NK-92 treated with Interleukin-12 subunit alpha and Interleukin-12 subunit beta, amount 100 ng/mL, for 24 hours (cell line): ENCODE data around the gene GCSH.

Experiments
- DNase-seq: peaks from one replicate; lab custom pipeline; 2025; lab: John Stamatoyannopoulos, UW

Gene GCSH

DNA sequence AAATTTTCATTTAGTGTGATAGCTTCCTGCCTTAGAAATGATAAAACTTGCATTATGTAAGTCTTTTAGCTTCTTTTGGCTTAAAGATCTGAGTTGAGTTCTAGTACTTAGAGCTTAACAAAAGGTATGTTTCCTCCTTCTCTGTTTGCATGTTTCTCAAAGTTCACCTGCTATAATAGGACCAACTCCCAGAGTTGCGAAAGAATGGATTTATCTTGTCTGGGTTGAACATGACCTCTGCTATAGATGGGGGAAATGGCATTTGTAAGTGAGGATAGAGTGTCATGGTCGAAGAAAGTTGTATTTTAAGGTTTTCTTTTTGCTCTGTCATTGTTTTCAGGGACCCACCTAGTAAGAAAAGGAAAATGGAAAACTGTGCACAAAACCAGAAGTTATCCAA, 53.4 kb downstream of the GCSH start:
- DNase-seq: no peak

- DNase-seq: no peak
Observed at GRCh38 chr16:81041696-81042095, 54.5 kb downstream of the GCSH start.

GRCh38 chr16:81040842-81041241, 55.4 kb downstream of the GCSH start:
- no peak for DNase-seq

DNA sequence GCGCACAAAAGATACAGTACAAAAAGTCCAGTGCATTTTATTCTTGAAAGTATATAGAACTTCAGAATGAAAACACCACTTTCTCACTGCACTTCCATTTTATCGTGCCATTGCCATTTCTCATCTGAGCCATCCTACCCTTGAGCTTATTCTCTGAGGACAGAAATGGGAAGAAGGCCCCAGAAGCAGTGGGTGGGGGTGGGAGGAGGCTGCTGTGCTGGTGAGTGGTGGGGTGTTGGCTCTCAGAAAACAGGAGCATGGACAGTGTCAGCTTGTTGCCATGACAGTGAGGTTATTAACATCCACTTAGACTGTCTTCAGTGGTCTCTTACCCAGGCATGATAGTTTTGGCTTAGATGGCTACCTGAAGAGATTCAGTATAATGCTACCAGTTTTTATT, 56.1 kb downstream of the GCSH start:
- no peak for DNase-seq

- DNase-seq: no peak
Observed at GRCh38 chr16:81036751-81037350, 59.3 kb downstream of the GCSH start.

DNA sequence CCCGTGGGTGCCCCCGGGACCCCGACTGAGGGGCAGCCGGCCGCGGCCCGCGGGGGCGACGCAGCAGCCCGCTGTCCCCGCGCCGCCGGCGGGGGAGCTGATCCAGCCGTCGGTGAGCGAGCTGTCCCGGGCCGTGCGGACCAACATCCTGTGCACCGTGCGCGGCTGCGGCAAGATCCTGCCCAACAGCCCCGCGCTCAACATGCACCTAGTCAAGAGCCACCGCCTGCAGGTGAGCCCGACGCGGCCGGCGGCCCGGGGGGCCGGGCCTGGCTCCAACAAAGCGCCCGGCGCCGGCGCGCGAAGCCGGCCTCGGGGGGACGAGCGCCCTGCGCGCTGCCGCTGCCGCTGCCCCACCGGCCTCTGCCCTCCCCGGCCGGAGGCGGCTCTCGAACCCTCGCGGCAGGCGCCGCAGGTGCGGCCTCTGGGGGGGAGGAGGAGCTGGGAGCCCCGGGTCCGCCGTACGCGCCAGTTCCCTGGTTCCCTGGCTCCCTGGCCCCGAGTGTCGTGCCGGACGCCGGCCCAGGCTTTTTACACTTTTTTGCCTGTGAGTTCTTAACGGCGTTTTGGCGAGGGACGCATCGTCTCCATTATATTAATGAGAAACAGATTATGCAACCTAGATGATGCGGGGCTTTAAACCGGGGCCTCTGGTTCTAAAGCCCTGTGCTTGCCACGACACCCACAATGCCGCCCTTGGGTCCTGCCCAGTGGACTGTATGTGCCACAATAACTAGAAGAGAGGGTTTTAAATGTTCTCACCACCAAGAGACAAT, 60.0 kb downstream of the GCSH start:
- no peak for DNase-seq

- DNase-seq: peak; percentile 51
Observed at GRCh38 chr16:81035398-81035974, 60.7 kb downstream of the GCSH start, which contains the start of gene ATMIN. Gene ATMIN (plus strand): TSS chr16:81035842. CDS start chr16:81035871, 29 bp downstream.
